ENCODE results near the gene GP1BA.

- TF ChIP-seq CTCF (IDR thresholded peaks at IDR 0.05) (no peak), POLR2A (IDR thresholded peaks at IDR 0.05) (no peak)
Measured at GRCh38 chr17:4933646-4934045, 1.6 kb downstream of the GP1BA start.
